Gastroesophageal sphincter (tissue), 4 donors: ENCODE data around the gene PALD1. TPM values are rescaled to one million over a fixed set of nuclear protein-coding genes. Genes with fewer than 3 reads are reported as not detected.

ENCODE experiments used
- ATAC-seq: fragments of 150-250 bp; one replicate; pipeline ENCODE4 v1.9.1; 2016; ENCODE audit warnings: mild to moderate bottlenecking, moderate library complexity
- H3K27ac ChIP-seq, 4 donors: fragments of 200-600 bp; sonication (generic) in 3 of 4; 1 replicate in 3 of 4; 2 replicates in 1 of 4; pipeline ENCODE4 v1.5.1; 2016 to 2019
- H3K27me3 ChIP-seq: fragments of 200-600 bp; sonication (generic); one replicate; pipeline ENCODE4 v1.5.1; 2019
- H3K36me3 ChIP-seq, 2 donors: fragments of 200-600 bp; sonication (generic); one replicate each; pipeline ENCODE4 v1.5.1; 2019; ENCODE audit warnings: control low read depth in 1 of 2
- H3K4me1 ChIP-seq, 3 donors: fragments of 200-600 bp; sonication (generic); 1 replicate in 2 of 3; 2 replicates in 1 of 3; pipeline ENCODE4 v1.5.1; 2016 to 2019; ENCODE audit warnings: control low read depth in 2 of 3
- H3K4me3 ChIP-seq, 2 donors: fragments of 200-600 bp; sonication (generic); one replicate each; pipeline ENCODE4 v1.5.1; 2019; ENCODE audit warnings: mild to moderate bottlenecking in 1 of 2, moderate library complexity in 1 of 2
- H3K9me3 ChIP-seq, 3 donors: fragments of 200-600 bp; sonication (generic); one replicate each; pipeline ENCODE4 v1.5.1; 2017 to 2019; ENCODE audit warnings: control low read depth in 2 of 3
- CTCF ChIP-seq, 4 experiments: fragments of 200-600 bp in 2 of 4; fragments of 450-650 bp in 2 of 4; sonication (generic) in 1 of 4; IDR thresholded peaks; one replicate each; pipeline ENCODE4 v1.5.1; 2017 to 2019; ENCODE audit warnings: antibody characterized with exemption in 4 of 4, mild to moderate bottlenecking in 2 of 4, moderate library complexity in 2 of 4
- EP300 ChIP-seq: sonication (generic); formaldehyde crosslinking; IDR thresholded peaks from one replicate; pipeline ENCODE4 v1.6.1; 2017; ENCODE audit warnings: antibody characterized with exemption, mild to moderate bottlenecking
- POLR2A ChIP-seq, 2 donors: fragments of 450-650 bp; IDR thresholded peaks; one replicate each; pipeline ENCODE4 v1.6.1; 2017; ENCODE audit warnings: antibody characterized with exemption in 2 of 2, mild to moderate bottlenecking in 2 of 2, moderate library complexity in 1 of 2
- POLR2AphosphoS5 ChIP-seq: sonication (generic); formaldehyde crosslinking; IDR thresholded peaks from one replicate; pipeline ENCODE4 v1.6.1; 2017; ENCODE audit warnings: antibody characterized with exemption
- WGBS, 2 donors: methylation state at CpG; one replicate each; pipeline ENCODE4 v1.1.5; 2018; ENCODE audit warnings: low coverage in 1 of 2; 5-methylcytosine and 5-hydroxymethylcytosine counted together
- total RNA-seq, 4 donors: library from RNA; depleted of rRNA; stranded (reverse); fragments of >200 nt; gene quantifications; one replicate each; pipeline ENCODE4 v1.1.0, GENCODE V29; 2016

PALD1 gene
- total RNA-seq, 4 donors from 2014 or later = 12.5 to 19.8 (median 14.7) TPM

DNA sequence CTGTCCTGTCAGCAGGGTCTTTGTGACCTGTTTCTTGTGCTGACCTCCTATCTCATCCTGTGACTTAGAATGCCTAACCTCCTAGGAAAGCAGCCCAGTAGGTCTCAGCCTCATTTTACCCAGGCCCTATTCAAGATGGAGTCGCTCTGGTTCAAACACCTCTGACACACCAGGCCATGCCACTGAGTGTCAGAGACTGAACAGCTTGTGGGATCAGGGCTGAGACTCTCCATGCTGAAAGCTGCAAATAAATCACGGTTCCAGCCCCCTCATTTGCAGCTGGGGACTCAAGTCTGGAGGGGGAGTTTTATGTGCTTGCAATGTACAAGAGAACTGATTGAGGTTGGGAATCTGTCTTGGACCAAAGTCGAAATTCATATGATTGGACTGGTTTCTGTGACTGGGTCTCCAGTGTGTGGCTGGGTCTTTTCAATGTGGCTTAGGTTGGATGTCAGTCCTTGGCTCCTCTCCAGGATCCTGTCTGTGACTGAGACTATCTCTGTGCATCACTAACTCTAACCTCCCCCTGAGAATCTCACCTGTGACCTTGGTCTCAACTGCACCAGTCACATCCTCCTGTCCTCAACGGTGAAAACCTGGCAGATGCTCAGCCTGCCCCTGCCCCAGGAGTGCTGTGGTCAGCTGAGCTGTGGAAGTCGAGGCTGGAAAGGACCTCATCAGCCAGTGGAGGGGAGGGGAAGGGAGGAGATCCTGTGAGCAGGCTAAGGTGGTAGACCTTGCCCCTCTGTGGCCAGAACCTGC, 112.3 kb downstream of the PALD1 start:
- WGBS, 2 donors = 63% methylated on average over 3 of the region's 5 CpGs; no CpG with 5 or more reads in 1 of the 2 donors
- Histone ChIP-seq H3K36me3 (no peaks in the 10 kb centered on the region), H3K4me3 (no peak overlapping the region), H3K4me1 (peaks cover 0 to 9% (median 0%) of the 10 kb centered on the region in 3 donors), H3K9me3 (no peaks in the 10 kb centered on the region), H3K27ac (no peak overlapping the region), H3K27me3 (no peaks in the 10 kb centered on the region)
- ATAC-seq = no peak
- TF ChIP-seq CTCF (IDR thresholded peaks at IDR 0.05) (no peak), POLR2A (IDR thresholded peaks at IDR 0.05) (no peak), EP300 (no peak), POLR2AphosphoS5 (no peak)

GRCh38 chr10:70592186-70592735, 113.7 kb downstream of the PALD1 start:
- no peaks in the 10 kb centered on the region for H3K36me3 ChIP-seq
- H3K4me1 ChIP-seq = peaks cover 0 to 9% (median 0%) of the 10 kb centered on the region in 3 donors
- H3K4me3 ChIP-seq = no peak overlapping the region
- no peak for ATAC-seq
- TF ChIP-seq POLR2A (IDR thresholded peaks at IDR 0.05) (no peak), POLR2AphosphoS5 (no peak), EP300 (no peak), CTCF (IDR thresholded peaks at IDR 0.05) (no peak)
- 92 to 93% methylated on average over 2 of the region's 2 CpGs for WGBS, 2 donors
- H3K27ac ChIP-seq = no peak overlapping the region
- no peaks in the 10 kb centered on the region for H3K27me3 ChIP-seq
- H3K9me3 ChIP-seq = no peaks in the 10 kb centered on the region

- no peak overlapping the region for H3K4me3 ChIP-seq
- TF ChIP-seq POLR2A (IDR thresholded peaks at IDR 0.05) (no peak), POLR2AphosphoS5 (no peak), CTCF (IDR thresholded peaks at IDR 0.05) (no peak), EP300 (no peak)
- H3K9me3 ChIP-seq = no peaks in the 10 kb centered on the region
- H3K27ac ChIP-seq = no peak overlapping the region
- no peak for ATAC-seq
- 72 to 100% methylated on average over 2 to 12 of the region's 16 CpGs for WGBS, 2 donors
- no peaks in the 10 kb centered on the region for H3K27me3 ChIP-seq
- peaks cover 0 to 9% (median 0%) of the 10 kb centered on the region in 3 donors for H3K4me1 ChIP-seq
- H3K36me3 ChIP-seq = no peaks in the 10 kb centered on the region
These were observed 114.4 kb downstream of the PALD1 start for GRCh38 chr10:70592746-70593512.

DNA sequence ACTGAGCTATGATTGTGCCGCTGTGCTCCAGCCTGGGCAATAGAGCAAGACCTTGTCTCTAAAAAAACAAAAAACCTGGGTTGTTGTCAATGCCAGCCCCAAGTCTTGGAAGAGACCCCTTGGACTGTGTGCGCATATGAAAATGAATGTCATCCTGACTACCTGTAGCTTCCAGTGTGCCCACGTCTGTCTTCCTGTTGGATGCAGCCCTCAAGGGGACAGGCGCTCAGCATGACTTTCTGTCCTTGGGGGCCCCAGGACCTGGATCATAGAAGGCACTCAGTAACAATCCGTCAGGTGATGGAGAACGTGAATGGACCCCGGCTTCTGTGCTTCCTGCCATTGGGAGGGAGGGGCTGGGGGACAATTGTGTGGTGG, 114.9 kb downstream of the PALD1 start:
- no peak for ATAC-seq
- no peak overlapping the region for H3K27ac ChIP-seq
- WGBS, 2 donors = 83 to 87% methylated on average over 1 to 7 of the region's 7 CpGs
- no peak for TF ChIP-seq CTCF (IDR thresholded peaks at IDR 0.05)
- no peak for TF ChIP-seq POLR2AphosphoS5
- TF ChIP-seq POLR2A (IDR thresholded peaks at IDR 0.05) = no peak
- no peak for TF ChIP-seq EP300
- H3K4me1 ChIP-seq = peaks cover 0 to 9% (median 0%) of the 10 kb centered on the region in 3 donors
- H3K4me3 ChIP-seq = no peak overlapping the region
- H3K27me3 ChIP-seq = no peaks in the 10 kb centered on the region
- H3K36me3 ChIP-seq = no peaks in the 10 kb centered on the region
- no peaks in the 10 kb centered on the region for H3K9me3 ChIP-seq
